K562 (cell line): Measurements from ENCODE around the gene NUB1. TPM values are rescaled to one million over a fixed set of nuclear protein-coding genes. Genes with fewer than 3 reads are reported as not detected.

Source experiments
- ATAC-seq: fragments of 200-7000 bp; cut with Tn5 transposase; 3 replicates; pipeline ENCODE4 v1.9.1; 2020; ENCODE audit warnings: moderate library complexity
- BruUV-seq: library from RNA; stranded (reverse); fragments of 400-500 nt; replicated peaks from 2 replicates; lab custom pipeline; 2021; lab: Mats Ljungman, UMichigan
- CTCF ChIA-PET: fragments of 300-600 bp; formaldehyde crosslinking; extraction: SDS; loops from one replicate; lab custom pipeline; 2021; ENCODE audit warnings: low intra/inter-chr PET ratio; lab: Yijun Ruan, JAX
- POLR2A ChIA-PET: fragments of 300-600, 350-650 bp; sonication (Branson Sonifier 250); formaldehyde crosslinking; extraction: SDS; loops from one replicate; lab custom pipeline; 2021; ENCODE audit warnings: antibody characterized with exemption, inconsistent platforms; lab: Yijun Ruan, JAX
- DNase-seq, 4 experiments: peaks; one replicate each; pipeline versions ENCODE4 v3.0.0 to v3.0.0-alpha.2; 2011 to 2018; ENCODE audit warnings: low spot score in 3 of 4, mixed read lengths in 3 of 4; ENCODE audit errors: extremely low read depth in 1 of 4
- FAIRE-seq: peaks from 2 replicates; lab custom pipeline; 2011; peaks lifted over from hg19 to GRCh38; lab: Jason Lieb, UNC
- H2AFZ ChIP-seq: 2 replicates; pipeline ENCODE4 v1.6.0; 2011; ENCODE audit warnings: low read depth, low read length, control low read depth, inconsistent platforms
- H3K27ac ChIP-seq: fragments of 200-600 bp; 3 replicates; pipeline ENCODE4 v1.8.0; 2011; ENCODE audit warnings: low read depth, mild to moderate bottlenecking, control low read depth, inconsistent platforms, low read length, moderate library complexity, mixed read lengths; ENCODE audit errors: extremely low read depth
- H3K27me3 ChIP-seq, 2 experiments: fragments of 300-600 bp in 1 of 2; 2 replicates in 1 of 2; 3 replicates in 1 of 2; pipeline versions ENCODE4 v1.6.0 to v1.8.0; 2011; ENCODE audit warnings: inconsistent platforms in 2 of 2, low read length in 2 of 2, mild to moderate bottlenecking in 1 of 2, mixed read lengths in 1 of 2, moderate library complexity in 1 of 2; ENCODE audit not compliant: control insufficient read depth in 2 of 2, insufficient read depth in 2 of 2
- H3K36me3 ChIP-seq: fragments of 300-600 bp; 3 replicates; pipeline ENCODE4 v1.8.0; 2011; ENCODE audit warnings: mild to moderate bottlenecking, low read length, inconsistent platforms; ENCODE audit not compliant: control insufficient read depth, insufficient read depth
- H3K4me1 ChIP-seq, 2 experiments: fragments of 200-600 bp in 1 of 2; replicated peaks in 1 of 2; 2 replicates in 1 of 2; 3 replicates in 1 of 2; pipeline versions ENCODE4 v1.5.1 to v1.8.0; 2011; ENCODE audit warnings: inconsistent platforms in 2 of 2, low read length in 2 of 2, mild to moderate bottlenecking in 1 of 2, mixed read lengths in 1 of 2, moderate library complexity in 1 of 2; ENCODE audit not compliant: control insufficient read depth in 2 of 2, insufficient read depth in 2 of 2
- H3K4me2 ChIP-seq: 2 replicates; pipeline ENCODE4 v1.6.1; 2011; ENCODE audit warnings: low read length, control low read depth, inconsistent platforms, mixed read lengths; ENCODE audit not compliant: insufficient read depth
- H3K4me3 ChIP-seq: fragments of 200-600 bp; sonication (generic), shearing (Covaris generic); 2 replicates; pipeline ENCODE4 v1.5.1; 2016; ENCODE audit warnings: control low read depth, inconsistent platforms
- H3K79me2 ChIP-seq: fragments of 200-600 bp; 3 replicates; pipeline ENCODE4 v1.8.0; 2011; ENCODE audit warnings: low read length, inconsistent platforms; ENCODE audit not compliant: control insufficient read depth, insufficient read depth
- H3K9ac ChIP-seq, 2 experiments: 2 replicates each; pipeline versions ENCODE4 v1.6.0 to v1.6.1; 2011; ENCODE audit warnings: low read depth in 2 of 2, low read length in 2 of 2, control low read depth in 1 of 2, inconsistent platforms in 1 of 2, mild to moderate bottlenecking in 1 of 2, mixed read lengths in 1 of 2; ENCODE audit not compliant: insufficient read depth in 1 of 2
- H3K9me1 ChIP-seq: one replicate; pipeline ENCODE4 v1.6.0; 2011; ENCODE audit warnings: inconsistent platforms, mild to moderate bottlenecking, low read length, moderate library complexity; ENCODE audit not compliant: control insufficient read depth, insufficient read depth
- H3K9me3 ChIP-seq: replicated peaks from 2 replicates; pipeline ENCODE4 v1.5.1; 2011; ENCODE audit warnings: low read depth, low read length, inconsistent platforms; ENCODE audit not compliant: control insufficient read depth, insufficient read depth
- H4K20me1 ChIP-seq: replicated peaks from 2 replicates; pipeline ENCODE4 v1.6.1; 2011; ENCODE audit warnings: low read length, inconsistent platforms, mixed read lengths; ENCODE audit not compliant: control insufficient read depth, insufficient read depth
- JUND ChIP-seq, 2 experiments: IDR thresholded peaks; 2 replicates in 1 of 2; 3 replicates in 1 of 2; pipeline ENCODE4 v1.6.1; 2011; ENCODE audit warnings: borderline replicate concordance in 2 of 2, low read depth in 2 of 2, low read length in 2 of 2, improper control_type of control experiment in 1 of 2, missing biosample characterization in 1 of 2, missing genetic modification characterization in 1 of 2, missing genetic modification reagents in 1 of 2
- KLF10 ChIP-seq: fragments of 250-450 bp; sonication (Bioruptor Pico); IDR thresholded peaks from 2 replicates; pipeline ENCODE4 v1.6.1; 2021; ENCODE audit warnings: matching md5 sums
- NKRF ChIP-seq: fragments of 450-650 bp; IDR thresholded peaks from 2 replicates; pipeline ENCODE4 v1.6.1; 2016; ENCODE audit warnings: borderline replicate concordance
- RAD51 ChIP-seq: fragments of 450-650 bp; IDR thresholded peaks from 2 replicates; pipeline ENCODE4 v1.7.1; 2016; ENCODE audit warnings: low read depth, mild to moderate bottlenecking, borderline replicate concordance
- WGBS: fragments of 100-300 bp; shearing (Covaris generic); methylation state at CpG from one replicate; pipeline ENCODE4 v1.1.6; 2016; ENCODE audit warnings: low coverage, mixed read lengths; ENCODE audit not compliant: insufficient coverage; ENCODE audit errors: missing lambda C conversion rate; 5-methylcytosine and 5-hydroxymethylcytosine counted together
- in situ Hi-C: fragments of 300-500 bp; cut with MboI; formaldehyde crosslinking; loops from 4 replicates; pipeline ENCODE4 v1.15.0; 2018; ENCODE audit warnings: inconsistent platforms, mixed read lengths
- intact Hi-C: fragments of 100-400 bp; cut with micrococcal nuclease; formaldehyde crosslinking; loops from 2 replicates; pipeline ENCODE4 v1.14.2; 2022
- polyA plus RNA-seq, 8 experiments: library from polyadenylated mRNA; depleted of rRNA in 4 of 8; stranded (reverse) in 5 of 8; unstranded in 3 of 8; fragments of >200 nt; fragmentation: Nextera tagmentation in 2 of 8; fragmentation: Illumina TruSeq in 1 of 8; extraction: Ambion mirVana in 2 of 8; extraction: Trizol in 1 of 8; gene quantifications; 2 replicates each; pipeline versions ENCODE4 v1.2.1 to v1.2.3, GENCODE V29; 2011 to 2014; ENCODE audit warnings: inconsistent platforms in 1 of 8, missing spikeins in 1 of 8
- total RNA-seq, 7 experiments: library from RNA; depleted of rRNA in 6 of 7; stranded (reverse); fragments of >200 nt in 6 of 7; fragmentation: Illumina TruSeq in 2 of 7; extraction: Trizol in 2 of 7; gene quantifications; 2 replicates each; pipeline versions ENCODE4 v1.2.1 to v1.2.3, GENCODE V29; 2011 to 2021; ENCODE audit warnings: low replicate concordance in 1 of 7
- TF ChIP-seq, protein P1 (sequence below): sonication (generic); formaldehyde crosslinking; IDR thresholded peaks from 2 replicates; pipeline ENCODE4 v1.9.0; 2022; ENCODE audit warnings: mild to moderate bottlenecking, missing genetic modification reagents

NUB1 gene
- total and polyA plus RNA-seq, 9 of the 15 experiments (the other 6 are each of a cell fraction or from before 2014, with no cell fraction given): 43.2 to 159 (median 85.2) TPM

DNA sequence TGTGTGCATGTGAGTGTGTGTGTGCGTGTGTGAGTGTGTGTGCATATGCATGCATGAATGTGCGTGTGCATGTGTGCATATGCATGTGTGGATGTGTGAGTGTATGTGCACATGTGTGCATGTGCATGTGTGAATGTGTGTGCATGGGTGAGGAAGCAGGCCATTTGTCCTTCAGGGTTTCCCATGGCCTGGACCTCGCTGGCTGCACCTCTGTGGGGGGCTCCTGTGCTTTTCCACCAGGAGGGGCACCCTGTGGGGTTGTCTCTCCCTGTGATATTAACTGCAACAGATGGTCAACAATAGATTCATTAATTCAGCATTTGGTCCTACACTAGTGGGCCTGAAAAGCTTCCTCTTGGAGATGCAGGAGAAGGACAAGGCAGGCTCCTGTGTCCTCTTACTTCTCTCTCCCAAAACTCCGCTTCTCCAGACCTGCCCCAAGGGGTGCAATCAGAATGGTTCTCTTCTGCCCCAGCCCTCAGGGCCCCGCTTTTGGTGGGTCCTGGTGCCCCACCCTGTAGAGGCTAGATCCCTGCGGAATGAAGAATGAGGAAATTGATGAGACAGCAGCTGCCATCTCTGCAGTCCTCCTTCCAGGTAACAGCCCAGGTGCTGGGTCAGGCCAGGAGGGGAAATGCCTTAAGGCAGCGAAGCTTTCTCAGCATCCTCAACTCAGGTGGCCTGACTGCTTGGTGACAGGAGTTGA, 41.5 kb upstream of the NUB1 start:
- no peaks in the 10 kb centered on the region for H3K9me1 ChIP-seq
- ATAC-seq: no peak
- FAIRE-seq: no peak
- no peak overlapping the region for H3K4me2 ChIP-seq
- no peak overlapping the region for H3K27ac ChIP-seq
- no peak for TF ChIP-seq JUND (IDR thresholded peaks at IDR 0.05; ENCODE audit: borderline replicate concordance, low read depth, low read length)
- TF ChIP-seq JUND (tag; IDR thresholded peaks at IDR 0.05; ENCODE audit: borderline replicate concordance, low read depth, low read length): no peak
- no peak for TF ChIP-seq KLF10
- TF ChIP-seq, protein P1, sequence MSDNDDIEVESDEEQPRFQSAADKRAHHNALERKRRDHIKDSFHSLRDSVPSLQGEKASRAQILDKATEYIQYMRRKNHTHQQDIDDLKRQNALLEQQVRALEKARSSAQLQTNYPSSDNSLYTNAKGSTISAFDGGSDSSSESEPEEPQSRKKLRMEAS (CRISPR knock-in tag): 0 out of 2 replicates have a peak, but pooled peaks have one; percentile 7
- TF ChIP-seq NKRF: no peak
- no peak for TF ChIP-seq RAD51
- H3K9me3 ChIP-seq: no peaks in the 10 kb centered on the region; the same call in 1 of the 2 replicates
- H3K4me3 ChIP-seq: no peak overlapping the region
- ChIA-PET POLR2A (no interaction called here), CTCF (no interaction called here)
- H3K27me3 ChIP-seq: peaks cover 18 to 44% of the 10 kb centered on the region in 2 experiments; a peak in 4 of 5 replicates
- in situ Hi-C loops: no loop called here
- no TSS peak for BruUV-seq
- DNase-seq: no peak
- intact Hi-C loops: no loop called here
- peaks cover 3 to 8% of the 10 kb centered on the region in 2 experiments; a peak in 4 of 5 replicates for H3K4me1 ChIP-seq
- no peak overlapping the region for H2AFZ ChIP-seq
- WGBS: 0% methylated on average over 7 of the region's 7 CpGs
- H3K9ac ChIP-seq: no peak overlapping the region
- H4K20me1 ChIP-seq: no peaks in the 10 kb centered on the region
- no peaks in the 10 kb centered on the region for H3K36me3 ChIP-seq
- H3K79me2 ChIP-seq: no peaks in the 10 kb centered on the region
